SK-N-SH treated with all-trans-retinoic acid at 6 μM for 48 hours (cell line): ENCODE data around the gene SEMA4B.

ENCODE experiments used
- ATAC-seq: fragments of 200-7000 bp; cut with Tn5 transposase; 3 replicates; pipeline ENCODE4 v1.9.1; 2020; ENCODE audit warnings: mild to moderate bottlenecking, moderate library complexity
- BACH2 ChIP-seq: fragments of 250-450 bp; sonication (Bioruptor Pico); IDR thresholded peaks from 2 replicates; pipeline ENCODE4 v1.9.0; 2021; ENCODE audit warnings: mild to moderate bottlenecking, borderline replicate concordance
- CREB5 ChIP-seq: fragments of 250-450 bp; sonication (Bioruptor Pico); IDR thresholded peaks from 2 replicates; pipeline ENCODE4 v1.5.1; 2020; ENCODE audit warnings: low read depth, mild to moderate bottlenecking, moderate library complexity
- CSDC2 ChIP-seq: fragments of 250-450 bp; sonication (Bioruptor Pico); IDR thresholded peaks from 2 replicates; pipeline ENCODE4 v1.5.0; 2020; ENCODE audit warnings: mild to moderate bottlenecking, moderate library complexity
- CSRNP3 ChIP-seq: fragments of 250-450 bp; sonication (Bioruptor Pico); IDR thresholded peaks from 2 replicates; pipeline ENCODE4 v1.5.1; 2021; ENCODE audit warnings: mild to moderate bottlenecking, moderate library complexity
- ESRRG ChIP-seq: fragments of 250-450 bp; sonication (Bioruptor Pico); IDR thresholded peaks from 2 replicates; pipeline ENCODE4 v1.6.1; 2021; ENCODE audit warnings: mild to moderate bottlenecking
- GLIS3 ChIP-seq: fragments of 250-450 bp; sonication (Bioruptor Pico); IDR thresholded peaks from 2 replicates; pipeline ENCODE4 v1.5.0; 2020; ENCODE audit warnings: mild to moderate bottlenecking, moderate library complexity
- ISL1 ChIP-seq: fragments of 250-450 bp; sonication (Bioruptor Pico); IDR thresholded peaks from 2 replicates; pipeline ENCODE4 v2.1.2; 2022; ENCODE audit warnings: mild to moderate bottlenecking, moderate library complexity
- OSR1 ChIP-seq: fragments of 250-450 bp; sonication (Bioruptor Pico); IDR thresholded peaks from 2 replicates; pipeline ENCODE4 v1.8.0; 2022; ENCODE audit warnings: moderate library complexity, mild to moderate bottlenecking, inconsistent platforms
- PATZ1 ChIP-seq: fragments of 250-450 bp; sonication (Bioruptor Pico); IDR thresholded peaks from 2 replicates; pipeline ENCODE4 v1.8.0; 2020; ENCODE audit warnings: mild to moderate bottlenecking, moderate library complexity, borderline replicate concordance
- POU6F1 ChIP-seq: fragments of 250-450 bp; sonication (Bioruptor Pico); IDR thresholded peaks from 2 replicates; pipeline ENCODE4 v1.8.0; 2021; ENCODE audit warnings: low read depth, mild to moderate bottlenecking, moderate library complexity, borderline replicate concordance
- PPARA ChIP-seq: fragments of 250-450 bp; sonication (Bioruptor Pico); IDR thresholded peaks from 2 replicates; pipeline ENCODE4 v1.5.0; 2020; ENCODE audit warnings: mild to moderate bottlenecking, borderline replicate concordance
- RARB ChIP-seq: fragments of 250-450 bp; sonication (Bioruptor Pico); IDR thresholded peaks from 2 replicates; pipeline ENCODE4 v1.8.0; 2021; ENCODE audit warnings: mild to moderate bottlenecking, moderate library complexity
- SNAI2 ChIP-seq: fragments of 250-450 bp; sonication (Bioruptor Pico); IDR thresholded peaks from 2 replicates; pipeline ENCODE4 v1.5.0; 2020; ENCODE audit warnings: mild to moderate bottlenecking, moderate library complexity
- TCF4 ChIP-seq: fragments of 250-450 bp; sonication (Bioruptor Pico); IDR thresholded peaks from 2 replicates; pipeline ENCODE4 v1.8.0; 2021; ENCODE audit warnings: mild to moderate bottlenecking, moderate library complexity, borderline replicate concordance
- TOX ChIP-seq: fragments of 250-450 bp; sonication (Bioruptor Pico); IDR thresholded peaks from 2 replicates; pipeline ENCODE4 v1.8.0; 2021; ENCODE audit warnings: mild to moderate bottlenecking, moderate library complexity, borderline replicate concordance
- TSHZ2 ChIP-seq: fragments of 250-450 bp; sonication (Bioruptor Pico); IDR thresholded peaks from 2 replicates; pipeline ENCODE4 v1.5.0; 2020; ENCODE audit warnings: mild to moderate bottlenecking, moderate library complexity
- ZC3H10 ChIP-seq: fragments of 250-450 bp; sonication (Bioruptor Pico); IDR thresholded peaks from 2 replicates; pipeline ENCODE4 v1.5.1; 2021; ENCODE audit warnings: mild to moderate bottlenecking, moderate library complexity
- ZFP3 ChIP-seq: fragments of 250-450 bp; sonication (Bioruptor Pico); IDR thresholded peaks from 2 replicates; pipeline ENCODE4 v1.5.0; 2020; ENCODE audit warnings: mild to moderate bottlenecking, moderate library complexity
- ZFP30 ChIP-seq: fragments of 450-650 bp; formaldehyde crosslinking; IDR thresholded peaks from 2 replicates; pipeline ENCODE4 v1.5.0; 2022; ENCODE audit warnings: mild to moderate bottlenecking, moderate library complexity
- ZNF70 ChIP-seq: fragments of 450-650 bp; formaldehyde crosslinking; IDR thresholded peaks from 2 replicates; pipeline ENCODE4 v1.5.0; 2020; ENCODE audit warnings: mild to moderate bottlenecking, moderate library complexity
- ZNF8 ChIP-seq: fragments of 450-650 bp; formaldehyde crosslinking; IDR thresholded peaks from 2 replicates; pipeline ENCODE4 v1.5.0; 2020; ENCODE audit warnings: mild to moderate bottlenecking, moderate library complexity

Gene SEMA4B

GRCh38 chr15:90188914-90189748 is 12.0 kb upstream of the SEMA4B start:
- no peak for TF ChIP-seq ESRRG (CRISPR knock-in tag)
- TF ChIP-seq ZNF8 (CRISPR knock-in tag) = no peak
- no peak for TF ChIP-seq GLIS3 (CRISPR knock-in tag)
- TF ChIP-seq ZNF70 = no peak
- no peak for TF ChIP-seq TCF4 (CRISPR knock-in tag)
- TF ChIP-seq TSHZ2 (CRISPR knock-in tag) = no peak
- no peak for TF ChIP-seq CREB5
- ATAC-seq = no peak

GRCh38 chr15:90189781-90190467 is 11.2 kb upstream of the SEMA4B start:
- no peak for ATAC-seq

GRCh38 chr15:90190606-90191343 is 10.4 kb upstream of the SEMA4B start:
- no peak for ATAC-seq
- TF ChIP-seq ZNF70 = no peak
- TF ChIP-seq OSR1 = no peak
- no peak for TF ChIP-seq PPARA
- no peak for TF ChIP-seq PATZ1 (CRISPR knock-in tag)
- no peak for TF ChIP-seq GLIS3 (CRISPR knock-in tag)
- TF ChIP-seq BACH2 = no peak
- TF ChIP-seq SNAI2 = no peak
- no peak for TF ChIP-seq TOX (CRISPR knock-in tag)
- no peak for TF ChIP-seq ZC3H10 (CRISPR knock-in tag)
- TF ChIP-seq RARB (CRISPR knock-in tag) = no peak
- TF ChIP-seq ISL1 = no peak
- TF ChIP-seq POU6F1 = no peak
- no peak for TF ChIP-seq TSHZ2 (CRISPR knock-in tag)
- TF ChIP-seq ZNF8 (CRISPR knock-in tag) = no peak
- no peak for TF ChIP-seq CSDC2 (CRISPR knock-in tag)
- no peak for TF ChIP-seq ZFP3 (CRISPR knock-in tag)
- no peak for TF ChIP-seq CSRNP3
- TF ChIP-seq ZFP30 (CRISPR knock-in tag) = no peak
- TF ChIP-seq ESRRG (CRISPR knock-in tag) = no peak
- no peak for TF ChIP-seq TCF4 (CRISPR knock-in tag)

More at GRCh38 chr15:90189781-90190467, 11.2 kb upstream of the SEMA4B start:
- TF ChIP-seq PPARA = no peak
- no peak for TF ChIP-seq ZFP3 (CRISPR knock-in tag)
- TF ChIP-seq CSDC2 (CRISPR knock-in tag) = no peak
- no peak for TF ChIP-seq ZNF70
- TF ChIP-seq OSR1 = no peak
- TF ChIP-seq ESRRG (CRISPR knock-in tag) = no peak
- TF ChIP-seq ISL1 = no peak
